GM21619 (cell line): Measurements from ENCODE around the gene TMEM238L.

ENCODE experiments used
- ATAC-seq: cut with Tn5 transposase; IDR thresholded peaks from one replicate; pipeline ENCODE4 v1.9.1; 2021; ENCODE audit not compliant: unreplicated experiment

TMEM238L gene

GRCh38 chr17:10805911-10806310, 2.0 kb upstream of the TMEM238L start:
- ATAC-seq: no peak

DNA sequence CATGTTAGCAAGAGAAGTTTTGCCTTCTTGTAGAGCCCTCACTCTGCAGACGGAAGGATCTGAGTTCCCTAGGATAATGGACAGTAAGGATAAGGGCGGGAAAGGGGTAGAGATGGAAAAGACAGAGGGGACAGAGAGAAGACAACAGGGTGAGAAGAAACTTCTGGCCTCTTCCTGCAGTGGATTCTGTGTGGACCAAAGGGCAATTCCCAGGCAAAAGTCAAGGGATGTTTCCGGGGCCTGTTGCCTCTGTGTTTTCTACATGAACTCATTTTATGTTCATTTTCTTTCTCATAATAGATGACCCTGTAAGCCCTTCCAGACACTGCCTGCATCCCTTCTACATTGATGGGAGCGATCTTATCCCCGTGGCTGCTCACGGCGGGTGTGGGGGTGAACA, 647 bp upstream of the TMEM238L start:
- no peak for ATAC-seq

- ATAC-seq: no peak
Measured at GRCh38 chr17:10803350-10803749, 549 bp downstream of the TMEM238L start.

GRCh38 chr17:10802496-10803284, 1.2 kb downstream of the TMEM238L start:
- ATAC-seq: no peak

- ATAC-seq: no peak
Measured at GRCh38 chr17:10799407-10799806, 4.5 kb downstream of the TMEM238L start.

DNA sequence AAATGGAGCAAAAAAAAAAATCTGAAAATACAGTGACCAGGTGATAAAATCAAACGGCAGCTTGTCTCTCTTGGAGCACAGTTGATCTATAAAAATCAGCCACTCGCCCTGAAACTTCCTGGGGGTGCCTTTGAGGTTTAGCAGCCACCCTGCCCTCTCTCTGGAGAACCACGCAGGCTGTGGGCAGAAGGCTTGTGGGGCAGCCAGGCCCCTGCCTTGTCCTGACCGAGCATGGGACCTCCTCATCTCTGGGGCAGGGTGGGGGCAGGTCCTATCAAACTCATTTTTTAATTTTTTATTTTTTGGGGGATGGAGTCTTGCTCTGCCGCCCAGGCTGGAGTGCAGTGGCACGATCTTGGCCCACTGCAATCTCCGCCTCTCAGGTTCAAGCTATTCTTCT, 5.0 kb downstream of the TMEM238L start:
- ATAC-seq: no peak

DNA sequence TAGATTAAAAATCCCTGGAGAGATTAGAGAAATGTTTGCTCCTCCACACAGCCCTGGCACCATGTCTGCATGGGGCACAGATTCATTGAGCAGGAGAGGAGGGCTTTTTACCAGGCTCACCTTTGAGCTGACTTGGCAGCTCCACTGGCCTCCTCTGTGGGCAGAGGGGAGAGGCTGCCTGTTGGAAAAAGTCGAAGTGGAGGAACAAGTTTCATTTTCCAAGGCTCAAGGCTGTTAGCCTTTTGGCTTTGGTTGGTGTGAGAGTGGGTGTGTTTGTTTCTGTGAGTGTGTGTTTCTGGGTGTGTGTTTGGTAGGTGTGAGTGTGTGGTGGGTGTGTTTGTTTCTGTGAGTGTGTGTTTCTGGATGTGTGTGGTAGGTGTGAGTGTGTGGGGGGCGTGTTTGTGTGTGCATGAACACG, 5.6 kb downstream of the TMEM238L start:
- no peak for ATAC-seq

DNA sequence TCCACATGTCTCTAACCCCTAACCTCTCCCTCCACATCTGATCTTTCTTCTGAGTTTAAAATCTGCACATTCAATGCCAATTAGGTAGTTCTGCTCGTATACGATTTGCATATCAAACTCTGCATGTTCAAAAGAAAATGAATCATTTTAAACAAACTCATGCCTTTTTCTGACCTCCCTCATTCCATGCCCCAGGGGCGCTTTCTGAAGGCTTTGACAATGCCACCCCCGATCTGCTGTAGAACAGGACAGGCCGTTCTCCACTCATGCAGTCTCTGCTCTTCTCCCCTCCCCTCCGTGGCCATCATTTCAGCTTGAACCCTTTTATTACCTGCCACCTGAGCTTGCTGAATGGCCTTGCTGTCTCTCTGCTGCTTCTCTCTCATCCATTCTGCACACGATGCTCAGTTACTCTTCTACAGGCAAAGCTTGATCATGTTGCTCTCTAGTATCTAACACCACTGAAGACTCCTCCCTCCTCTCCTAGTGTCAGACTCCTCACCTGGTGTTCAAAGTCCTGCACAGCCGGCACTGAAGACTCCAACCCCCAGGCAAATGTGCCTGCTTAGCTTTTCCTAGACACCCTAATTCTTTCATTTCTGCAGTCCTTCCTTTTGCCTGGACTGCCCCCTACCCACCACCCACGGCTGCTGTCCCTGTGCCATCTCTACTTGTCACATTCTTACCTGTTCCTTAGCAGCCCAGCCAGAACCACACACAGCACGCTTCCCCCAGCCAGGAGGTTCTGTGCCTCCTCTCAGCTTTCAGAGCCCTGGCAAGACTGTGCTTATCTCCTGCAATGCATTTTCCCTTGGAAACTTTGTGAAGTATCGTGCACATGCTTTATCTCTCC, 6.2 kb downstream of the TMEM238L start:
- no peak for ATAC-seq

DNA sequence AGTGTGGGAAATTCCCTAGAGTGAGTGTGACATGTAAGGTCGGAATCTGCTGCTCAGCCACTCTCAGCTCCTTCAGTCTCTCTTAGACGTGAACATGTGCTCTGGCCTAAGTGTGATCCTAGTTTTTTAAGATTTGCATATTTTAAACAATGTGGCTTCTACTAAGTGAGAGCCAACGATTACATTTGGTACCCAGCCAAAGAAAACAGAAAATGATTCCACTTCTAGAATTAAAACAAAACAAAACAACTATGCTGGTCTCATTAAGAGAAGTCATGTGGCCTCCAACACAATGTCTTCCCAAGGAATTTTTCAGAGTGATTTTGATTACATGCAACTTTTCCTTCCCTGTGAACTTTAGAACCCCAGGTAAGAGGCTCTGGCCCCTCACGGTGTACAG, 10.1 kb downstream of the TMEM238L start:
- no peak for ATAC-seq

DNA sequence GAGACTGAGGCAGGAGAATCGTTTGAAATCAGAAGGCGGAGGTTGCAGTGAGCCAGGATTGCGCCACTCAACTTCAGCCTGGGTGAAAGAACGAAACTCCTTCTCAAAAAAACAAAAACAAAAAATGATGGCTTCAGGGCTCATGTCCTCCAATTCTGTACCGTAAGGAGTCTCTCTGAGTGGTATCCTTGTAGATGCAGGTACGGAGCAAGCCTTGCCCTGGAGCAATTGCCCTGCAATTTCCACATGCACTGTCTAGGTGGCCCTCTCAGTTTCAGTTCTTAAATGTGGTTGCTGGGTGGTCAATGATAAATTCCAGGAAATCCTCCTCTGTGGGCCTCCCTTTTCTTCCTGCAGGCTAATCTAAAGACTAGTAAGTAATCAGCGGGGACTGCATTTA, 10.6 kb downstream of the TMEM238L start:
- no peak for ATAC-seq

DNA sequence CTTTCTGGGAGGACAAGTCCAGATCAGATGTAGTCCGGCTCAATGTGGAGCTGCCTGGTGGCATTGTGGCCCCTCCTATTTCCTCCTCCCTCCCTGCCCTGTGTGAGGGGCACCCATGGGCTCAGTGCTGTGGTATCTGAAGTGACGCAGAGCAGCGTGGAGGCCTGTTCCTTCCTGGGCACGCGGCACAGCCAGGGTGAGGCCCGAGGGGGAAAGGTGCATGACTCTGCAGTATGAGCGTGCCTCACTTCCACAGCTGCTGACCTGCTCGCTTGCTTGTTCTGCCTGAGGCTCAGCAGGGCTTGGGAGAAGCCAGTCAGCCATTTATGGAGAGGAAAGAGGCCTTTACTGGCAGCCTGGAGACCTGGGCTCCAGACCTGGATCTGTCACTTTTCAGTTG, 11.7 kb downstream of the TMEM238L start:
- ATAC-seq: no peak

DNA sequence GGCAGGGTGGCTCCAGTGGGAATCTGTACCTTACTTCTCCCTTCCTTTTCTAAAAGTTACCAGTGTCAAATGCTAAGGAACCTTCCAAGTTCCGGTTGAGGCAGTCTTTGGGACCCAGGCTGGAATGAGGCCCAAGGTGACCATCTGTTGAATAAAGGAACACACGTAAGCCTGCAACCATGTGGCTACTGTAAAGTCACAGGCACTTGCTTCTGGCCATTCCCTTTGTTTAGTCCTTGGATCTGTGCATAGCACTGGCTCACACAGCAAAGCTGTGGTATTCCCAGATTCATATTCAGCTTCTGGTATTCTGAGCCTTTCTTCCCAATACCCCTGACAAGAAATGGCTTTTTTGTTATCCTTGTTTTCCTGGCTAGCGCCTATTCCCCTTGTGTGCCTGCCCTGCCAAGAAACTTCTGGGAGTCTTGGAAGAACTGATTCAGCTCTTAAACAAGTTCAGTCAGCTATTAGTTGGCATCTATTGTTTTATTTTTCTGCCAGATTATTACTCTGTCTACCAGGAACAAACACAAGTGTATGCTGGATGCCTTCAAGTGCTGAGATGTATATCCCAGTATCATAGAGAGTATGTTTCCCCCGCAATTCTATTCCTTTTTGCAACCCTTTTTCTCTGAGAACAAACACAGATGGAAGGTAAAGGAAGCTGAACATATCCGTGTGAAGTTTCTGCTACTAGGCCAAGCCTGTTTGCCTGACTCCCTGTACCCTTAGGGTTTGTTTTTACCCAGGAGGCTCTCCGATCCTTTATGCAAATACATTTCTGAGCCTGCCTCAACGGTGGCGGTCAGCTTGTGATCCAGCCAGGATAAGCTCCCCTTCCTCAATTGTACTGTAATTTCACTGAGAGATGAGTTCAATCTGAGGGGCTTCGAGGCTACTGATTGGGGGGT, 13.2 kb downstream of the TMEM238L start:
- ATAC-seq: no peak

DNA sequence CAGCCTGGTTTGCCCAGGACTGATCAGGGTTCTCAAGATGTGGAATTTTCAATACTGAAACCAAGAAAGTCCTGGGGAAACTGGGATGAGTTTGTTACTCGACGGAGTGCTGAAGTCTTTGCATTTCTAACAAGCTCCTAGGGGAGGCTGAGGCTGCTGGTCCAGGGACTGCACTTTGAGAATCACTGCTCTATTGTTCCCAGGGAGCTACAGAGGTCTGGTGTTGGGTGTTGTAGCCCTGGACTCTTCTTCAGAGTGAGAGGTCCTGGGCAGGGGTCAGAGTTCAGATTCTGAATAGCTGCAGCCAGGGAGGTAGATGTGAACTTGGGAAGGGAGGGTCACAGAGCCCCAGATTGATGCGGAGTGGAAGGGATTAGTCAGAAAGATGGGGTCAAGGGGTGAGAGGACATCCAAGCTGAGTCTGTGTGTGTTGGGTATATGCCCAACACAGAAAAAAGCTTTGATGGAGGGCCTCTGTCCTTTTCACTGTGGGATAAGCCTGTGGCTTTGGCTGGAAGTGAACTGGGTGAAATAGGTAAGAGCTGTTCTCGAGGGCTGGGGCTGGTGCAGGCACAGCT, 14.1 kb downstream of the TMEM238L start:
- no peak for ATAC-seq

DNA sequence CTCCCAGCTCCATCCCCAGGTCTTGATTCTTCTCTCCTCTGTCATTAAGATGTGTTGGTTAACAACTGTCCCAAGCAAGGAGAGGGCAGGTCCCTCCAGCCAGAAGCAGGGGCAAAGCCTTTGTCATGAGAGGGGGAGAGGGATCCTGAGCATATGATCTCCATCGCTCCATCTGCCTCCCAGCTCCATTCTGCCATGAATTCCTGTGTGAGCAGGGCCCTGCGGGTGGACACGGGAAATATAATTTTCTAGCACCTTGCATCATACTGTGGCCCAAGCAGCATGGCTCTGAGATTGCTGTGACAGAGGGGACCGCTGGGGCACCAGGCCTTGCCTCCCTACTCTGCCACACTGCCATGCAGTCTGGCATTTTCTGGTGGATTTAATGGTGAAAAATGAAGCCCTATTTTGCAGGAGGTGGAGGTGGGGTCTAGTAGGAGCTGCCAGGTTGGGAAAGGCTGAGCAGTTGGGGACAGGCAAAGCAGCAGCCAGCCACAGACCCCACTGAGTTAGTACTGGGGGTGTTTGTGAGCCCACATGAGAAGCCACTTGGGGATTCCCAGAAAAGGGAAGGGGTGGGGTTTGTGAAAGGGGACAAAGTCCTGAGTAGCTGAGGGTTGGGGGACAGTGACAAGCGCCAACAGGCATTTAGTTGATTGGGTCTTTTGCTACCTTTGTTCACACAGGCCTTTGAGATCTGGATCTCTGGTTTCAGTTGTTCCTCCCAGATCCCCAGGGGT, 16.4 kb downstream of the TMEM238L start:
- no peak for ATAC-seq

GRCh38 chr17:10785295-10785694, 18.6 kb downstream of the TMEM238L start:
- no peak for ATAC-seq

- ATAC-seq: no peak
Measured at GRCh38 chr17:10779609-10780008, 24.3 kb downstream of the TMEM238L start.

DNA sequence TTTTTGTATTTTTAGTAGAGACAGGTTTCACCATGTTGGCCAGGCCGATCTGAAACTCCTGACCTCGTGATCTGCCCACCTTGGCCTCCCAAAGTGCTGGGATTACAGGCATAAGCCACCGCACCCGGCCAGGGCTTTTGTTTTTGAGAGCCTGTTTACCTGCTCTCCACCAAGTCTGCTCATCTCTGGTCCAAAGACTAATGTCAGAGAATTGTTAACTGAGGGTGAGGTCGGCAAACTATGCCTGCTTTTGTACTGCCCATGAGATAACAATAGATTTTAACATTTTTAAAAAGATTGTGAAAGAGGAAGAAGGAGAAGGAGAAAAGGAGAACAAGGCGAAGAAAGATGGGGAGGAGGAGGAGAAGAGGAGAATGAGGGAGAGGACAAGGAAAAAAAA, 26.0 kb downstream of the TMEM238L start:
- ATAC-seq: no peak

DNA sequence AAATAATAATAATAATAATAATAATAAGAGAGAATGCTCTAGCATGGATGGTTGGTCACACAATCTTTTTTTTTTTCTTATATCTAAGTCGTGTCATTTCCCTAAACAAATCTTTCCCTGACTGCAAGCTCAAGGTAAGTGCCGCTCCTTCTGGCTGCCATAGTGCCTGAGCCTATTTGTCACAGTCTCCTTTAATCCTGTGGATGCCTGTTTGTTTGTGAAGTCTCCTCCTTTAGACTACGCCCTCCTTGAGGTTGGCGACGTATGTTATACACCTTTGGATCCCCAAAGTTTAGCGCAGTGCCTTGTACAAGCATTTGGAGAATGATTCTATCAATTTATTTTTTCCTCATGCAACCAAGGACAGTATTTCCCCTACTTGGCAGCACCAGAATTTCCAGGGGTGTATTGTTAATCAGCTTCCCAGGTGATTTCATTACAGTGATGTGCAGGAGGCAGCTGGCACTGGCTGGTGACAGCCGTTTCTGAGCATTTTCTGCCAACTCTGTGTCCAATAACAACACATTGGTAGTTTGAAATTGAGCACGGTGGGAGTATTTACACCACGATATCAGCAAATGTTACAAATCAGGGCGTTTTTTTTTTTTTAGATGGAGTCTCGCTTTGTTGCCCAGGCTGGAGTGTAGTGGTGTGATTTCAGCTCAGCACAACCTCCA, 26.6 kb downstream of the TMEM238L start:
- ATAC-seq: no peak

DNA sequence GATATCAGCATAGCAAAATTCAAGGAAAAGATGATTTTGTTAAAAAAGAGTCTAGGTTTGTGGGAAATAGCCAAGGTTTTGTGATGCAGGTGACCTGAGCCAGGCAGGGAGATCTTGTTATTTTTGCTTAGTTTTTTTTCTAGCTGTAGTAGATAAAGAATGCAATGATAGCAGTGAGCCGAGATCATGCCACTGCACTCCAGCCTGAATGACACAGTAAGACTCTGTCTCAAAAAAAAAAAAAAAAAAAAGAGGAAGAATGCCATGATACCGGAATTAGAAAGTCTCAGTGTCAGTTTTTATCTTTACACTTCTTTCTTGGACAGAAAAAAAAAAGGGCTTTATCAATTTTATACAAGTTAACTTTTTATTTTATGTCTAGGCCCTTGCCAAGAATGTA, 27.5 kb downstream of the TMEM238L start:
- no peak for ATAC-seq
